Measurements from ENCODE around the gene GPR89A.

GPR89A gene

GRCh38 chr1:145705622-145706021, 97.8 kb downstream of the GPR89A start:
- Histone ChIP-seq H3K27ac (ENCODE audit: low read depth, low read length) (no peak overlapping the region), H4K20me1 (ENCODE audit: control insufficient read depth, insufficient read depth, low read depth, low read length) (no peaks in the 10 kb centered on the region), H3K9me3 (ENCODE audit: control insufficient read depth, insufficient read depth, low read length) (no peaks in the 10 kb centered on the region), H3F3A (ENCODE audit: control insufficient read depth, insufficient read depth) (no peaks in the 10 kb centered on the region), H3K9me2 (replicated peaks; ENCODE audit: control insufficient read depth, low read length) (no peaks in the 10 kb centered on the region), H3K4me3 (ENCODE audit: low read length) (no peak overlapping the region), H3K79me2 (ENCODE audit: control insufficient read depth, low read length) (no peaks in the 10 kb centered on the region), H3K27me3 (ENCODE audit: control insufficient read depth, low read length) (peaks cover 4% of the 10 kb centered on the region; the same call in 1 of the 2 replicates), H3K36me3 (ENCODE audit: control insufficient read depth, low read length) (no peaks in the 10 kb centered on the region), H3K4me2 (ENCODE audit: low read length) (no peak overlapping the region), H3K4me1 (ENCODE audit: control insufficient read depth, low read length) (no peaks in the 10 kb centered on the region)
- TF ChIP-seq, protein P1, sequence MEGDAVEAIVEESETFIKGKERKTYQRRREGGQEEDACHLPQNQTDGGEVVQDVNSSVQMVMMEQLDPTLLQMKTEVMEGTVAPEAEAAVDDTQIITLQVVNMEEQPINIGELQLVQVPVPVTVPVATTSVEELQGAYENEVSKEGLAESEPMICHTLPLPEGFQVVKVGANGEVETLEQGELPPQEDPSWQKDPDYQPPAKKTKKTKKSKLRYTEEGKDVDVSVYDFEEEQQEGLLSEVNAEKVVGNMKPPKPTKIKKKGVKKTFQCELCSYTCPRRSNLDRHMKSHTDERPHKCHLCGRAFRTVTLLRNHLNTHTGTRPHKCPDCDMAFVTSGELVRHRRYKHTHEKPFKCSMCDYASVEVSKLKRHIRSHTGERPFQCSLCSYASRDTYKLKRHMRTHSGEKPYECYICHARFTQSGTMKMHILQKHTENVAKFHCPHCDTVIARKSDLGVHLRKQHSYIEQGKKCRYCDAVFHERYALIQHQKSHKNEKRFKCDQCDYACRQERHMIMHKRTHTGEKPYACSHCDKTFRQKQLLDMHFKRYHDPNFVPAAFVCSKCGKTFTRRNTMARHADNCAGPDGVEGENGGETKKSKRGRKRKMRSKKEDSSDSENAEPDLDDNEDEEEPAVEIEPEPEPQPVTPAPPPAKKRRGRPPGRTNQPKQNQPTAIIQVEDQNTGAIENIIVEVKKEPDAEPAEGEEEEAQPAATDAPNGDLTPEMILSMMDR (IDR thresholded peaks at IDR 0.05; ENCODE audit: low read depth, low read length, poor library complexity, severe bottlenecking) = no peak
- no peak for TF ChIP-seq EZH2phosphoT487 (IDR thresholded peaks at IDR 0.05; ENCODE audit: borderline replicate concordance, low read length)

- no peaks in the 10 kb centered on the region for H3K79me2 ChIP-seq (ENCODE audit: control insufficient read depth, low read length)
- peaks cover 4% of the 10 kb centered on the region; the same call in 1 of the 2 replicates for H3K27me3 ChIP-seq (ENCODE audit: control insufficient read depth, low read length)
- H3K27ac ChIP-seq (ENCODE audit: low read depth, low read length) = no peak overlapping the region
- no peaks in the 10 kb centered on the region for H3K4me1 ChIP-seq (ENCODE audit: control insufficient read depth, low read length)
- no peaks in the 10 kb centered on the region for H3K9me3 ChIP-seq (ENCODE audit: control insufficient read depth, insufficient read depth, low read length)
- H3K4me2 ChIP-seq (ENCODE audit: low read length) = no peak overlapping the region
- H3K4me3 ChIP-seq (ENCODE audit: low read length) = no peak overlapping the region
- no peaks in the 10 kb centered on the region for H4K20me1 ChIP-seq (ENCODE audit: control insufficient read depth, insufficient read depth, low read depth, low read length)
- no peaks in the 10 kb centered on the region for H3F3A ChIP-seq (ENCODE audit: control insufficient read depth, insufficient read depth)
- TF ChIP-seq EZH2phosphoT487 (IDR thresholded peaks at IDR 0.05; ENCODE audit: borderline replicate concordance, low read length) = no peak
- TF ChIP-seq, protein P1 (IDR thresholded peaks at IDR 0.05; ENCODE audit: low read depth, low read length, poor library complexity, severe bottlenecking) = no peak
- no peaks in the 10 kb centered on the region for H3K36me3 ChIP-seq (ENCODE audit: control insufficient read depth, low read length)
- H3K9me2 ChIP-seq (replicated peaks; ENCODE audit: control insufficient read depth, low read length) = no peaks in the 10 kb centered on the region
Measured at GRCh38 chr1:145706086-145706664, 98.4 kb downstream of the GPR89A start.

- Histone ChIP-seq H4K20me1 (ENCODE audit: control insufficient read depth, insufficient read depth, low read depth, low read length) (no peaks in the 10 kb centered on the region), H3K4me1 (ENCODE audit: control insufficient read depth, low read length) (no peaks in the 10 kb centered on the region), H3K4me3 (ENCODE audit: low read length) (no peak within 1 kb of the TSS), H3K27me3 (ENCODE audit: control insufficient read depth, low read length) (peaks cover 4% of the 10 kb centered on the region; the same call in 1 of the 2 replicates), H3K9me3 (ENCODE audit: control insufficient read depth, insufficient read depth, low read length) (no peaks in the 10 kb centered on the region), H3K79me2 (ENCODE audit: control insufficient read depth, low read length) (no peaks in the 10 kb centered on the region), H3K9me2 (replicated peaks; ENCODE audit: control insufficient read depth, low read length) (no peaks in the 10 kb centered on the region), H3K4me2 (ENCODE audit: low read length) (no peak within 1 kb of the TSS), H3K27ac (ENCODE audit: low read depth, low read length) (no peak within 1 kb of the TSS), H3K36me3 (ENCODE audit: control insufficient read depth, low read length) (no peaks in the 10 kb centered on the region), H3F3A (ENCODE audit: control insufficient read depth, insufficient read depth) (no peaks in the 10 kb centered on the region)
- no peak for TF ChIP-seq EZH2phosphoT487 (IDR thresholded peaks at IDR 0.05; ENCODE audit: borderline replicate concordance, low read length)
- TF ChIP-seq, protein P1 (IDR thresholded peaks at IDR 0.05; ENCODE audit: low read depth, low read length, poor library complexity, severe bottlenecking) = no peak
Measured at GRCh38 chr1:145707183-145707867, 99.5 kb downstream of the GPR89A start, which contains the start of gene PDZK1. Gene PDZK1 (minus strand): TSS chr1:145707368. CDS start chr1:145688021, 19,347 bp downstream.
